ENCODE data around the gene SLC11A2.

- no peak for TF ChIP-seq POLR2A (IDR thresholded peaks at IDR 0.05; ENCODE audit: low read length)
- TF ChIP-seq GATA1 (IDR thresholded peaks at IDR 0.05; ENCODE audit: low read depth, low read length): no peak
Observed at GRCh38 chr12:50986966-50987737, 39.0 kb downstream of the SLC11A2 start.
